NT2/D1 (cell line): ENCODE data around the gene MSH4.

Experiments
- DNase-seq: peaks from one replicate; pipeline ENCODE4 v3.0.0-alpha.2; 2011; ENCODE audit warnings: low read depth, low spot score
- H3K27me3 ChIP-seq: 2 replicates; pipeline ENCODE4 v1.6.0; 2011; ENCODE audit warnings: mild to moderate bottlenecking; ENCODE audit not compliant: insufficient read length, insufficient read depth
- H3K36me3 ChIP-seq: 2 replicates; pipeline ENCODE4 v1.6.1; 2011; ENCODE audit warnings: mild to moderate bottlenecking, low read length, mixed read lengths; ENCODE audit not compliant: insufficient read depth, insufficient read length
- H3K4me1 ChIP-seq: 2 replicates; pipeline ENCODE4 v1.5.1; 2011; ENCODE audit not compliant: insufficient read depth, insufficient read length
- H3K4me3 ChIP-seq: 2 replicates; pipeline ENCODE4 v1.5.1; 2011; ENCODE audit warnings: low read depth; ENCODE audit not compliant: insufficient read length
- H3K9ac ChIP-seq: 2 replicates; pipeline ENCODE4 v1.6.0; 2011; ENCODE audit warnings: low read depth; ENCODE audit not compliant: insufficient read length
- H3K9me3 ChIP-seq: 2 replicates; pipeline ENCODE4 v1.5.1; 2011; ENCODE audit warnings: mild to moderate bottlenecking, low read length; ENCODE audit not compliant: insufficient read depth
- SUZ12 ChIP-seq: IDR thresholded peaks from 2 replicates; pipeline ENCODE4 v1.6.1; 2011; ENCODE audit not compliant: insufficient read length, insufficient read depth; ENCODE audit errors: extremely low read depth
- YY1 ChIP-seq: IDR thresholded peaks from 2 replicates; pipeline ENCODE4 v1.6.1; 2011; ENCODE audit not compliant: insufficient read length, insufficient read depth
- ZNF274 ChIP-seq: IDR thresholded peaks from 2 replicates; pipeline ENCODE4 v1.6.1; 2011; ENCODE audit warnings: mild to moderate bottlenecking, low read depth, low read length

MSH4 gene

GRCh38 chr1:75953461-75953860 lies 156.8 kb downstream of the MSH4 start:
- Histone ChIP-seq H3K9ac (no peak overlapping the region), H3K4me3 (no peak overlapping the region), H3K9me3 (peaks cover 6% of the 10 kb centered on the region; the same call in 1 of the 2 replicates), H3K4me1 (no peaks in the 10 kb centered on the region), H3K36me3 (no peaks in the 10 kb centered on the region), H3K27me3 (no peaks in the 10 kb centered on the region)
- no peak for TF ChIP-seq YY1
- no peak for TF ChIP-seq ZNF274
- TF ChIP-seq SUZ12 = no peak
- DNase-seq = no peak

GRCh38 chr1:75954586-75954985 lies 157.9 kb downstream of the MSH4 start:
- Histone ChIP-seq H3K9ac (no peak overlapping the region), H3K9me3 (peaks cover 4% of the 10 kb centered on the region; the same call in 1 of the 2 replicates), H3K4me3 (no peak overlapping the region), H3K27me3 (no peaks in the 10 kb centered on the region), H3K4me1 (no peaks in the 10 kb centered on the region), H3K36me3 (no peaks in the 10 kb centered on the region)
- TF ChIP-seq SUZ12 = no peak
- TF ChIP-seq YY1 = no peak
- no peak for TF ChIP-seq ZNF274
- no peak for DNase-seq
